Liver (tissue), 3 donors: ENCODE measurements around the gene UBE2E2.

Experiments
- EGR1 ChIP-seq, 2 donors: IDR thresholded peaks; 2 replicates each; pipeline ENCODE4 v1.6.1; 2016 to 2018; ENCODE audit warnings: antibody characterized with exemption in 2 of 2, low read depth in 2 of 2
- HNF4A ChIP-seq, 2 donors: conservative IDR thresholded peaks; 2 replicates each; pipeline ENCODE4 v1.6.1; 2016; ENCODE audit warnings: antibody characterized with exemption in 2 of 2, mild to moderate bottlenecking in 2 of 2
- HNF4G ChIP-seq: IDR thresholded peaks from 2 replicates; pipeline ENCODE4 v1.6.1; 2016; ENCODE audit warnings: antibody characterized with exemption
- JUND ChIP-seq, 2 donors: IDR thresholded peaks; 2 replicates each; pipeline ENCODE4 v1.6.1; 2016; ENCODE audit warnings: antibody characterized with exemption in 2 of 2
- NR2F2 ChIP-seq: IDR thresholded peaks from 2 replicates; pipeline ENCODE4 v1.6.1; 2016; ENCODE audit warnings: antibody characterized with exemption
- TAF1 ChIP-seq: conservative IDR thresholded peaks from 2 replicates; pipeline ENCODE4 v1.6.1; 2016; ENCODE audit warnings: antibody characterized with exemption, mild to moderate bottlenecking
- YY1 ChIP-seq: IDR thresholded peaks from 2 replicates; pipeline ENCODE4 v1.6.1; 2016; ENCODE audit warnings: antibody characterized with exemption, mild to moderate bottlenecking
- TF ChIP-seq, protein P1 (sequence below): fragments of 150-350 bp; IDR thresholded peaks from 2 replicates; pipeline ENCODE4 v1.5.1; 2017; ENCODE audit warnings: improper control_type of control experiment, low read depth, low read length; ENCODE audit not compliant: missing input control
- TF ChIP-seq, protein P2 (sequence below): IDR thresholded peaks from 2 replicates; pipeline ENCODE4 v1.6.1; 2016; ENCODE audit warnings: antibody characterized with exemption
- donor health status: healthy.
- donor health status: healthy.

DNA sequence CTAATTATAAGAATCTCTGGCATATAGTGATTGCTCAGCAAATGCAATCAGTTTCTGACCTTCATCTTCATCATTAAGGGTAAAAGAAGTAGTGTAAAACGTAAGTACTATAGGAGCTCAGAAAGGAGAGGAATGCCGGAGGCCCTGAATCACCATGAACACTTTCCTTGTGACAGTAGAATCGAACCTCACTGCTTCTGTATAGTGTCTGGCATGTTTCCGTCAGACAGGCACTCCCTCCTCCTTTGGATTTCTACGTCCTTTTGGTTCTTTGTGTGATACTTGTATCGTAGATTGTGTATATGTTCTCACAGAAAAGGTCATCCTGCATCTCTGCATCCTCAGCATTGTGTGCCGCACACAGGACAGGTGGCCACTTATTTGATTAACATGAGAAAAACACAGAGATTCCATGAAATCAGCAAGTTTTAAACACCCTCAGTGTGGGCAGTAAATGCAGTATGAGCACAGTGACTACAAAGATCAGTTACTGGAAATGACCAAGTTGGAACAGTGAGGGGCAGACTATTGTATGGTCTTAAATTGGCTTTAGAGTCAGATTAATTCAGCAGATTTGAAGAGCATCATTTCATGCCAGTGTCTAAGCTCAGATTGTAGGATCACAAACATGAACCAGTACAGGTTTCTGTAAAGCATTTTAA, 234.5 kb downstream of the UBE2E2 start:
- TF ChIP-seq, protein P1, sequence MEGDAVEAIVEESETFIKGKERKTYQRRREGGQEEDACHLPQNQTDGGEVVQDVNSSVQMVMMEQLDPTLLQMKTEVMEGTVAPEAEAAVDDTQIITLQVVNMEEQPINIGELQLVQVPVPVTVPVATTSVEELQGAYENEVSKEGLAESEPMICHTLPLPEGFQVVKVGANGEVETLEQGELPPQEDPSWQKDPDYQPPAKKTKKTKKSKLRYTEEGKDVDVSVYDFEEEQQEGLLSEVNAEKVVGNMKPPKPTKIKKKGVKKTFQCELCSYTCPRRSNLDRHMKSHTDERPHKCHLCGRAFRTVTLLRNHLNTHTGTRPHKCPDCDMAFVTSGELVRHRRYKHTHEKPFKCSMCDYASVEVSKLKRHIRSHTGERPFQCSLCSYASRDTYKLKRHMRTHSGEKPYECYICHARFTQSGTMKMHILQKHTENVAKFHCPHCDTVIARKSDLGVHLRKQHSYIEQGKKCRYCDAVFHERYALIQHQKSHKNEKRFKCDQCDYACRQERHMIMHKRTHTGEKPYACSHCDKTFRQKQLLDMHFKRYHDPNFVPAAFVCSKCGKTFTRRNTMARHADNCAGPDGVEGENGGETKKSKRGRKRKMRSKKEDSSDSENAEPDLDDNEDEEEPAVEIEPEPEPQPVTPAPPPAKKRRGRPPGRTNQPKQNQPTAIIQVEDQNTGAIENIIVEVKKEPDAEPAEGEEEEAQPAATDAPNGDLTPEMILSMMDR, result no peak
- TF ChIP-seq TAF1 (no peak), EGR1 (IDR thresholded peaks at IDR 0.05; ENCODE audit: low read depth in 2 of 2) (no peak), JUND (IDR thresholded peaks at IDR 0.05) (no peak), NR2F2 (no peak), YY1 (no peak), HNF4A (conservative IDR thresholded peaks at IDR 0.05) (no peak), HNF4G (no peak)
- TF ChIP-seq, protein P2, sequence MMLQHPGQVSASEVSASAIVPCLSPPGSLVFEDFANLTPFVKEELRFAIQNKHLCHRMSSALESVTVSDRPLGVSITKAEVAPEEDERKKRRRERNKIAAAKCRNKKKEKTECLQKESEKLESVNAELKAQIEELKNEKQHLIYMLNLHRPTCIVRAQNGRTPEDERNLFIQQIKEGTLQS, result no peak
